Omental fat pad (tissue), 4 donors: Measurements from ENCODE around the gene CACNA1G. TPM values are rescaled to one million over a fixed set of nuclear protein-coding genes. Genes with fewer than 3 reads are reported as not detected.

Source experiments
- ATAC-seq: fragments of 150-250 bp; one replicate; pipeline ENCODE4 v1.9.1; 2016; ENCODE audit warnings: mild to moderate bottlenecking, moderate library complexity; ENCODE audit not compliant: low FRiP score
- DNase-seq: peaks from one replicate; pipeline ENCODE4 v3.0.0-alpha.2; 2019; ENCODE audit warnings: low spot score
- CTCF ChIP-seq, 3 donors: fragments of 450-650 bp; IDR thresholded peaks; one replicate each; pipeline ENCODE4 v1.5.1; 2016 to 2017; ENCODE audit warnings: antibody characterized with exemption in 3 of 3, mild to moderate bottlenecking in 3 of 3, moderate library complexity in 2 of 3
- total RNA-seq, 4 donors: library from RNA; depleted of rRNA; stranded (reverse); fragments of >200 nt; gene quantifications; one replicate each; pipeline ENCODE4 v1.1.0, GENCODE V29; 2016

The CACNA1G gene
- total RNA-seq, 4 donors from 2014 or later, result 0.32 to 3.8 (median 1.2) TPM

- DNase-seq (no peak), ATAC-seq (no peak)
- no peak for TF ChIP-seq CTCF (IDR thresholded peaks at IDR 0.05)
Measured at GRCh38 chr17:50590946-50591737, 30.6 kb downstream of the CACNA1G start.

GRCh38 chr17:50593321-50593720 is 32.8 kb downstream of the CACNA1G start:
- DNase-seq, result no peak
- no peak for ATAC-seq
- no peak for TF ChIP-seq CTCF (IDR thresholded peaks at IDR 0.05)

- ATAC-seq (no peak), DNase-seq (no peak)
- TF ChIP-seq CTCF (IDR thresholded peaks at IDR 0.05), result no peak
Measured at GRCh38 chr17:50594128-50594823, 33.8 kb downstream of the CACNA1G start.

- no peak for DNase-seq
- ATAC-seq, result no peak
- no peak for TF ChIP-seq CTCF (IDR thresholded peaks at IDR 0.05)
Measured at GRCh38 chr17:50594892-50595291, 34.4 kb downstream of the CACNA1G start.

GRCh38 chr17:50596191-50597037 is 35.9 kb downstream of the CACNA1G start:
- no peak for TF ChIP-seq CTCF (IDR thresholded peaks at IDR 0.05)
- ATAC-seq (no peak), DNase-seq (no peak)

- ATAC-seq (no peak), DNase-seq (no peak)
- no peak for TF ChIP-seq CTCF (IDR thresholded peaks at IDR 0.05)
Measured at GRCh38 chr17:50598487-50598886, 38.0 kb downstream of the CACNA1G start.
